GM19468 (cell line): ENCODE data around the gene FBXL17.

Experiments
- ATAC-seq: cut with Tn5 transposase; IDR thresholded peaks from one replicate; pipeline ENCODE4 v1.9.1; 2021; ENCODE audit warnings: mild to moderate bottlenecking, moderate library complexity, moderate number of reproducible peaks; ENCODE audit not compliant: unreplicated experiment; ENCODE audit errors: extremely low read depth

The FBXL17 gene

GRCh38 chr5:108118813-108119514, 262.9 kb downstream of the FBXL17 start:
- no peak for ATAC-seq

- no peak for ATAC-seq
These were observed 266.2 kb downstream of the FBXL17 start for GRCh38 chr5:108115673-108116072.

- no peak for ATAC-seq
These were observed 267.9 kb downstream of the FBXL17 start for GRCh38 chr5:108113950-108114349.

GRCh38 chr5:108111736-108112135, 270.2 kb downstream of the FBXL17 start:
- ATAC-seq: no peak

- no peak for ATAC-seq
These were observed 272.8 kb downstream of the FBXL17 start for GRCh38 chr5:108109059-108109458.

GRCh38 chr5:108104448-108104847, 277.4 kb downstream of the FBXL17 start:
- ATAC-seq: no peak

- ATAC-seq: no peak
These were observed 279.4 kb downstream of the FBXL17 start for GRCh38 chr5:108102463-108102862.

- ATAC-seq: no peak
These were observed 280.1 kb downstream of the FBXL17 start for GRCh38 chr5:108101821-108102220.

GRCh38 chr5:108101130-108101529, 280.8 kb downstream of the FBXL17 start:
- ATAC-seq: no peak

- ATAC-seq: no peak
These were observed 287.1 kb downstream of the FBXL17 start for GRCh38 chr5:108094800-108095199.

GRCh38 chr5:108093186-108093585, 288.7 kb downstream of the FBXL17 start:
- no peak for ATAC-seq

- ATAC-seq: no peak
These were observed 291.0 kb downstream of the FBXL17 start for GRCh38 chr5:108090946-108091345.

- ATAC-seq: no peak
These were observed 297.8 kb downstream of the FBXL17 start for GRCh38 chr5:108084105-108084504.

- no peak for ATAC-seq
These were observed 298.7 kb downstream of the FBXL17 start for GRCh38 chr5:108083232-108083631.

- no peak for ATAC-seq
These were observed 300.2 kb downstream of the FBXL17 start for GRCh38 chr5:108081707-108082106.

- no peak for ATAC-seq
These were observed 302.1 kb downstream of the FBXL17 start for GRCh38 chr5:108079753-108080152.

GRCh38 chr5:108078882-108079281, 303.0 kb downstream of the FBXL17 start:
- ATAC-seq: no peak

- no peak for ATAC-seq
These were observed 303.6 kb downstream of the FBXL17 start for GRCh38 chr5:108078345-108078744.

- ATAC-seq: no peak
These were observed 307.3 kb downstream of the FBXL17 start for GRCh38 chr5:108074626-108075025.

- no peak for ATAC-seq
These were observed 317.6 kb downstream of the FBXL17 start for GRCh38 chr5:108064302-108064701.

- no peak for ATAC-seq
These were observed 320.0 kb downstream of the FBXL17 start for GRCh38 chr5:108061941-108062340.

GRCh38 chr5:108060340-108060739, 321.6 kb downstream of the FBXL17 start:
- ATAC-seq: no peak
